ENCODE measurements around the gene MCHR2.
"Not testable (repeated sequence)": the region's sequence is repeated elsewhere in the genome, so short reads cannot be mapped to it uniquely, and the experiment has no call there.

The MCHR2 gene, protein sequence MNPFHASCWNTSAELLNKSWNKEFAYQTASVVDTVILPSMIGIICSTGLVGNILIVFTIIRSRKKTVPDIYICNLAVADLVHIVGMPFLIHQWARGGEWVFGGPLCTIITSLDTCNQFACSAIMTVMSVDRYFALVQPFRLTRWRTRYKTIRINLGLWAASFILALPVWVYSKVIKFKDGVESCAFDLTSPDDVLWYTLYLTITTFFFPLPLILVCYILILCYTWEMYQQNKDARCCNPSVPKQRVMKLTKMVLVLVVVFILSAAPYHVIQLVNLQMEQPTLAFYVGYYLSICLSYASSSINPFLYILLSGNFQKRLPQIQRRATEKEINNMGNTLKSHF

DNA sequence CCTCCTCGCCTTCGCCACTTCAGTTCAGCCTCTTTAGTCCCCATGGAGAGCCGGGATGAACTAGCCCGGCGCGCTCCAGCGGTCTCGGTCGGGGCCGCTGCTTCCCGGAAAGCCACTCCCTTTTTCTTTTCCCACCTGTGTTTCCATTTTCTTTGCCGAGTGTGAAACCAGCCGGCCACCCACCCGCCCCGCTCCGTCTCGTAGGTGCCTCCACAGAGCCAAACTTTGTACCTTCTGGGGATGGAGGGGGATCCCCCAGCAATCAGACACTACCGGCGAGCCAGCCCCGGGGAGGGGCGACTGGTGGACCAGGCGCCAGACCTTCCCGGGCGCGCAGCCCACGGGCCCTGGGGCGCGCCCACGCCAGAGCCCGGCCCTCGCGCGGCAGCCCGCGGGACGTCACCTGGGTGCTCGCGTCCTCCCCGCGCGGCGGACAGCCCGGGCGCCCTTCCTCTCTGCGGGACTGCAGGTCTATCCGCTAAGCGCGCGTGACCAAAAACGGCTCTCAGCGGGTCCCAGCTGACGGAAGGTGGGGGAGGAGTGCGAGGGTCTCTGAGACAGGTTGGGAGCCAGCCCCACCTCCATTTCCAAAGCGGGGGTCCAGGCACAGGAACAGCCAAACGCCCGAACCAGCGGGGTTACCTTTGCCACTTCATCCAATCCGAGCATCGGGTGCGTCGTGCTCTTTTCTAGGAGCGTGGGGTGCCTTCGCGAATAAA, at the start of gene MCHR2:
MCHR2 (minus strand) TSS at position 691 of the 719 bp plus-strand sequence. CDS start 38,076 bp downstream, outside the sequence.
- no peak for DNase-seq

DNA sequence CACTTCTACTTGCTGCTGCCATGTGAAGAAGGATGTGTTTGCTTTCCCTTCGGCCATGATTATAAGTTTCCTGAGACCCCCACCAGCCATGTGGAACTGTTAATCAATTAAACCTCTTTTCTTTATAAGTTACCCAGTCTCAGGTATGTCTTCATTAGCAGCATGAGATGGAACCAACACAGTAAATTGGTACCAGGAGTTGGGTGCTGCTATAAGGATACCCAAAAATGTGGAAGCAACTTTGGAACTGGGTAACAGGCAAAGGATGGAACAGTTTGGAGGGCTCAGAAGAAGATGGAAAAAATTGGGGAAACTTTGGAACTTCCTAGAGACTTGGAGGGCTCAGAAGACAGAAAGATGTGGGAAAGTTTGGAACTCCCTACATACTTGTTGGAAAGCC, 44.5 kb upstream of the MCHR2 start:
- DNase-seq = not testable (repeated sequence)

DNA sequence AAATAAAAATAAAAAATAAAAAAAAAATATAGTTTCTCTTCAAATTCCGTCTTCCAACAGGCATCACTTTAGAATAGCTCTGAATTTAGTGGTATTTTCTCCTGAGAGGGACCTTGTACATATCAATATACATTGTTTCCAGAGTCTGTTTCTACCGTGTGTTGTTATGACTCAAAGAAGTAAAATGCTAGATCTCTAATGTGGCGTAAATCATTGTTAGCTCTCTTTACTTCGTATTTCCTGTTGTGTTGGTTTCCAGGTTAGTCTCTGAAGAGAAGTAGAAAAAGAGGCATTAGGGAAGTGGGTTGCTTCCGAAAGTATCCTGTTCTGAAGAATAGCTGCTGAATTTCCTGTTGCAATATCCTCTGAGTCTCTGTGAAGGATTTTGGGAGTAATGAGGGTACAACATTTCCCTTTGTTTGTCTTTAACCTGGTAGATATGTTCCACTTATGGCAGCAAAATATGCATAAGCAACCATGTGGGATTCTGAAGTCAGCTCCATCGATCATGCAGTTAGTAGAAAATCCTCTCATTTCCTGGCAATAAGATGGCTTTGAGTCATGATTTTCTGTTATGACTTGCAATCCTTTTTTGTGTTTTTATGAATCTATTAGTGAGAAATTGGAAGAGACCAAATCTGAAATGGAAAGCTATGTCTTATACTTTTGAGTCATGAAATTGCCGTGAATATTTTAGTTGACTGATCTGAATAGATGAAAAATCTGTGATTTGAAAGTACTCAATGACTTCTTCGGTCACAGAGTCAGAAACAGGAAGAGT, 42.0 kb upstream of the MCHR2 start:
- no peak for DNase-seq

DNA sequence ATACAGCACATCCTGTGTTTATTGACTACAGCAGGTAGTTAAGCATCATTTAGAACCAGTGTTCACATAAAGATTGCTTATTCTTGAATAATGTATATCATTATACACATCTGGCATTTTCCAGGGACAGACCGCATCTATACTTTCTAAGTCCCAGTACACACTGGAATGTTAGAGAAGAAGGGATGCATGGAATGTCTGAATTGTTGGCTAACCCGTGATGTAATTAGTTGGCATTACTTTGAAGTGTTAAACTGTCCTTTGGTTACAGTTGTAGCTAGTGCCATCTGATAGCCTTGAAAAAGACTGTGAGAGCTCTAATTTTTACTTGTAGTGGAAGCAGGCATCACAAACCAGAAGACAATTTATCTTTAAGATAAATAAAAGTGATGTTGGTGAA, 29.8 kb upstream of the MCHR2 start:
- DNase-seq = no peak

DNA sequence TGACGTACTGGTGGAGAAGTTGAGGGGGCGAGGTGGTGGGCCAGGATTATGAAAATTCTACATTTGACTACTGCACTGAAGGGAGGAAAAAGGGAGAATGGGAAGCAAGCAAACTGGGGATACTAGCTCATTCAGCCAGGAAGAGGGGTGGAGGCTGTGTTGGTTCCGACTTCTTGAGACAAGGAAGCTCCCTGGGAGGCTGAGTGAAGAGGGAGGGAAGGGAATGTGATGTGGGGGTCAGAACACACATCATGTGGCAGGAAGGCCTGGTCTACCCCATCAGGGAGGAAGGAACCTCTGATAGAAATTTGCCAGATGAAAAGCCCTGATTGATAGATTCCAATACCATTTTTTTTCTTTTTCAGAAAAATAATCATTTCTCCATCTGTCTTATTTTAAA, 28.8 kb upstream of the MCHR2 start:
- no peak for DNase-seq

DNA sequence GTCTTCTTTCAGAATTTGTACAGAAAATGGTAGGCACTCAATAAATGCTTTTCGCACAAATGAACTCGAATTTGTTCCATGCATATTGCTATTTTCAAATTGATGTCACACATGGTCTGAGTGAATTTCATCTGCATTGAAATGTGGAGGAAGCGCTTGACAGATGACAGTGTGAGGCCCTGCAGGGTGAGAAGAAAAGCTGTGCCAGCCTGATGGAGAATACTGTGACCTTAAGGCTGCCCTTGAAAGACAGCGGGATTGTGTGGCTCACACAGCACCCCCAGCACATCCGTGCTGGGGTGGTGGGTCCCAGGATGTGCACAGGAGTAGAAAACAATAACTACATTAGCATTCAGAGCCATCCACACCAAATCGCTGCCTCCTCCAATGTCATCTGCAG, 14.8 kb upstream of the MCHR2 start:
- no peak for DNase-seq

DNA sequence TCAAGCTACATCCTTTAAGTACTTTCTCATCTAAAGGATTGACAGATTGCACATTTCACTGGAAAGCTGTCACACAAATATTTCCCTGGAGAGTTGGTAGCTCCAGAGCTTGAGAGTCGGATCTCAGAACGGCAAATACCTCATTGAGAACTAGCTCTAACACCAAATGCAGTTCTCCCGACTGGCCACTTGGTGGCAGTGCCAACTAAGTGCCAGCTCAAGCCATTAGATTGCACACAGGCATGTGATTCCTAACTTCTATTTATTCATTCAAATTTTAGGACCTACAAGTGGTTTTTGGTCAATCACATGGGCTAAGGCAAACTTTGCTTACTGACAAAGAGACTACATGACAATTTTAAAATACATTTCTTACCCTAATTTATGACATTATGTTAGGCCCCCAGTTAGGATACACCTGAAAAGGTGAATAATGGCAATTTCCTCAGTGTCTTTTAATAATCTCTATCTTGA, 7.9 kb upstream of the MCHR2 start:
- DNase-seq = peak; percentile 62 to 80

DNA sequence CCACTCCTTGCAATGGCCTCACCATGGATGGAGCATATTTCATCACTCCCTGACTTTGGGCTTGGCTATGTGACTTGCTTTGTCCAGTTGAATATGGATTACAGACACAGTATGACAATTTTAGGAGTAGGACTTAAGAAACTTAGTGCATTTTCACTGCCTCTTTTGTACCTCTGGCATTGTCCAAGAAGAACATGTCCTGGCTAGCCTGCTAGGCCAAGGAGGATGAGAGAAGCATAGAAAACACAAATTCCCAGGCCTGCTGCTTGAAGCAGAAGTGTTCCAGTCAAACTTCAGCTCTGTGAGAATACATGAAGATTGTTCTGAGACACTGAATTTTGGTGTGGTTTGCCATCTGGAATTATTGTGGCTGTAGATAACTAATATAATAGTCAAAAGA, 3.1 kb upstream of the MCHR2 start:
- no peak for DNase-seq

DNA sequence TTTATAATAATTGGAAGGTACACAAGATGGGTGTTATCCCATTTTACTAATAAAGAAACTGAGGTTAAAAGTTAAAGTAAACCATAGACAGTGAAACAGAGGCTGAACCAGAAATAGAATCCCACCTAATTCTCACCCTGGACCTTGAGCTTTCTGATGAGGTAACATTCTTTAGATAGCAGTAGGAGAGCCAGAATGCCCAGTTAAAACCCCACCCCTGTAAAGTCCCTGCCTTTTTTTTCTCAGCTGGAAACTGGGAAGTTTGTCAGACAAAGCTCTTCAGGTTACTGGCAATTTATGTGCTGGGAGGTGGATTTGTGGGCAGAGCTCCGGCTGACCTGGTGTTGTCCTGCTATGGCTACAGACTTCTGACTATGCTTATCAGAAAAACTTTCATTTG, 1.9 kb upstream of the MCHR2 start:
- no peak for DNase-seq

DNA sequence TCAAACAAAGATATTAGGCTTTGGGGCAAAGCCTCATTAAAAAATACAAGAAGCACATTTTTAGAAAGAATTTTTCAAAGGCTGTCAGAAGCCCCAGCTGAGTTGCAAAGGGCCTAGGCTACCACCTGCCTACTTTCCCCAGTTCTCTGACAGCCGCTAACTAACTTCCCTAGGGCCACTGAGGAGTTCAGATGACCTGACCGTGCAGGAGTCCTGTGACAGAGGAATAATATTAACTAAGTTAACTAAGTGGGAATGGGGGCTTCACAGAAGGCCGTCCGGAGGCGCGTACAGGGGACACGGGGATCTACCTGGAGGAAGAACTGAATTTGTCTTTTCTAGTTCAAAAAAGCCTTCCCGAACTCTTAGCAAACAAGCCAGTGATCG, 884 bp downstream of the MCHR2 start:
- DNase-seq = no peak

DNA sequence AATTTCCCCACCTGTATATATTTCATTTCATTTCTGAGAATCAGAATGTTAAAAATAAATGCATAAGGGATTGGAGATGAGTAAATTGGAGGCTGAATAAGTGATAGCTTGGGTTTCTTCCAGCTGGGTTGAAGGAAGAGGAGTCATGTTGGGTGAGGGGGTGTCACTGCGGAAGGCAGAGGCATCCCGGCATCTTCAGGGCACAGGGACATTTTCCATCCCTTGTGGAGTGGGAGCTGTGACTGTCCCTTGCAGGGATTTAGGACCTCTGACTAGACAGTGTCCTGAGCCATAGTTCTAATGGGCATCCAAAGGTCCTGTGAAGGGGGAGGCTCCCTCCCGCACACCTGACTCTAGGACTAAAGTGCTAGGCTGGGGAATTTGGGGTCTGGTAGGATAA, 2.1 kb downstream of the MCHR2 start:
- no peak for DNase-seq

DNA sequence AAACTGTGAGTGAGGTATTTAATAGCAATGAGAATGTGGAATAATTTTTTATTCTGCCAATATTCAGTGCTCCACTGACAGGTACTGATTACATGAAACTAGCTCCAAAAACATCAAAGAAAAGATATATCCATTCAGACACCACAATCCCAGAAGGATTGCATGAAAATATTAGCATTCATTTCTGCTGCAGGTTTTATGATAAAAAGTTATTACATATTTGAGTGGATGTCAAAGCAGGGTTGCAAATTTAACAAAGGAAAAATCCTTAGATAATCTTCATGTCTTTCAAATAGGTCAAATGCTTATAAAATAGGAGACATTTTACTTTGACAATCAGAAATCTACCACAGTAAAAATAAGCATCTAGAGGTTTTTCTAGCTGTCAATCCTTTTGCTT, 13.3 kb downstream of the MCHR2 start:
- no peak for DNase-seq

DNA sequence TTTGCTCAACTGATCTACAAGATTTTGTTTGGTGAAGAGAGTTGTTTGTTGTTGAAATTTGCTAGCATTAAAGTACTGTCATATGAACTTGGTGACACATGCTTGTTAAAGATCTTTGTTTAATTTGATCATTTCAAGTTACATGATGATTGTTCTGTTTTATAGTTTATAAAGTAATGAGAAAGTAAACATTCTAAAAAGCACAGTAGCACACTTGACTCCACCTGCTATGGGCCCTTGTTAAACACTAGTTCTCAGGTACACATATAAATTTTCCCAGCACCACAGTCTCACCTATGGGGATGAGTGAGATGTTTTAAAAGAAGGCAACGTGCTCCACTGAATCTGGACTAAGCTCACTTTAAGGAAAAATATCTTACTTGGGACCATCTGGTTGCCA, 14.1 kb downstream of the MCHR2 start:
- no peak for DNase-seq

DNA sequence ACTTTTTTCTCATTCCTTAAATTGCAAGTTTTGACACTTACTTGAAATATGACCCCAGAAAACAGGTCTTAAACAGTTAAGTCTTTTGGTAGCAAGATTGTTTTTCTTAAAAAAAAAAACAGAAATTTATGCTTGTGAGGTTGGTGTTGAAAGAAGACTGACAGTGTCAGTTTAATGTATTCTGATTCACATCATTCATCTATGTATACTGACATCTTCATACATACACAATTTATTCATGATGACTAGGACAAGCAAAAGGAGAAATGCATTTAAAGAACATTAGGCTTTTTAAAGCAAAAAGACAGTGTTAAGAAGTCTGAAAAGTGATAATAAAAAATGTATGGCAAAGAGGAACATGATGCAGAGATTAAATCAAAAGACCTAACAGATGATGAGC, 27.0 kb downstream of the MCHR2 start:
- no peak for DNase-seq

DNA sequence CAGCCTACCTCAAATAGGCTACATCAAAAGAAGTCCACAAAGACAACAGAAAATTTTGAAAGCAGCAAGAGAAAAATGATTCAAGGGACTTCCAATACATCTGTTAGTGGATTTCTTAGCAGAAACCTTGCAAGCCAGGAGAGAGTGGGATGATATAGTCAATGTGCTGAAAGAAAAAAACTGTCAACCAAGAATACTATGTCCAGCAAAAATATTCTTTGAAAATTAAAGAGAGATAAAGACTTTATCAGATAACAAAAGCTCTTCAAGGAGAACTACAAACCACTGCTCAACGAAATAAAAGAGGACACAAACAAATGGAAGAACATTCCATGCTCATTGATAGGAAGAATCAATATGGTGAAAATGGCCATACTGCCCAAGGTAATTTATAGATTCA, 34.0 kb downstream of the MCHR2 start:
- no peak for DNase-seq

DNA sequence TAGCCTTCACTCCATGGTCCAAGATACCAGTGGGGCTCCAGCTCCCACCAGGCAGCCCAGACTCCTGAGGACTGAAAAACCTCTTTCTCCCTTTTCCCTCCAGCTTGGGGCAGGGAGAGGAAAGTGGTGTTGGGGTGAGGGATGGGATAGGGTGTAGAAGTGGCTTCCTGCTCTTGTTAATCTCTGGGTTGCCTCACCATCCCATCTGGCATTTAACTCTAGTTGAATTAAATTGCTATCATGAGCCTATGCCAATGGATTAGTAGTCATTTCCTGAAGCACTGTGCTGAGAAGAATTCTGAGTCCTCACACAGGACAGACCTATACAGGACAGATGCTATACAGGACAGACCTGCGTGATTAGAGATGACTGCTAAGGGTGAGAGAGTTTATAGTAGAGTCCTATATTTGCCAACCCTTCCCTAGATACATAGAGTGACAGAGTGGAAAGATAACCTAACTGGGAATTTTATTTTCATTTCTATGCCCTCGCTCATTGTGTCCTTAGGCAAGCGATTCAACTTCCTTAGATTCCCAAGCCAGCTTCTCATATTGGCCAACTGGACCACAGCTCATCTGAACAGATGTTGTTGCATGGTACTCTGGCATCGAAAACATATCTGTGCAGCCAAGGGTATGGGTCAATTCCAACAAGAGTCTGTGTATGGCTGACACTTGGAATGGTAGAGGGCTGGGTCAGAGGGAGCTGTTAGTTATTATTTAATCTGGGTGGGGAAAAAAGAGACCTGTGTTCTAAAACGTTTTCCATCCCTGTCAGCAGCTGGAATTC, 42.8 kb downstream of the MCHR2 start:
- DNase-seq = no peak

DNA sequence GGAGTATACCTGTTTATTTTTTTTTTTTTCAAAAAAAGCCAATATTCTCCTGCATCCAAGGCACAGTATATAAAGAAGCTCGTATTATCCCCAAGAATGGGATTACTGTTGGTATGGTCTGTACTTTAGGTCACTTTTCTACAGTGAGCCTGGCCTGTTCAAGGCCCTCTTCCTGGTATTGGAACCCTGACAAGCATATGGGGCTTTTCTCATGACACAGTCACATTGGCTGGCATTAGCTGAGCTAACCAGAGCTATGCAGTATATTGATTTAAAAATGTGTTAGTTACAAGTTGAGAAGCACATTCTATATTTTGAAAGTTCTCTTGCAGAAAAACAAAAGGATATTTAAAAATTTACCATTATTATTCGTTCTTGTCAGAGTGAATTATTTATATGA, 48.0 kb downstream of the MCHR2 start:
- no peak for DNase-seq

DNA sequence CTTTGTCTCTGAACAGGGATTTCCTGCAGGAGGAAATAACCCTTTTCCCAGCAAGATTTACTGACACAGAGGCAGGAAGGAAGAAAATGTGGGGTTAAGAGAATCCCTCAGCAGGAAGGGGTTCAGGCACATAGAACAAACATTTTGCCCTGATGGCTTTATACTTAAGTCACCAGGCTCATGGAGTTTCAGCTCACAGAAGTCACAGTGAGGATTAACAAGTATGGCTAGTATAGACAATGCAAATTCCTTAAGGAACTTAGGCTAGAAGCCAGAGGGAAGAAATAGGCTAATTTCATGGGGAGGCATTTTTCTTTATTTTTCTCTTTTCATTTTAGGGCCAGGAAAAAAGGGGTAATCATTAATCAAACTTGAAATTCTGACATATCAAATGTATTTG, 50.2 kb downstream of the MCHR2 start:
- DNase-seq = no peak

DNA sequence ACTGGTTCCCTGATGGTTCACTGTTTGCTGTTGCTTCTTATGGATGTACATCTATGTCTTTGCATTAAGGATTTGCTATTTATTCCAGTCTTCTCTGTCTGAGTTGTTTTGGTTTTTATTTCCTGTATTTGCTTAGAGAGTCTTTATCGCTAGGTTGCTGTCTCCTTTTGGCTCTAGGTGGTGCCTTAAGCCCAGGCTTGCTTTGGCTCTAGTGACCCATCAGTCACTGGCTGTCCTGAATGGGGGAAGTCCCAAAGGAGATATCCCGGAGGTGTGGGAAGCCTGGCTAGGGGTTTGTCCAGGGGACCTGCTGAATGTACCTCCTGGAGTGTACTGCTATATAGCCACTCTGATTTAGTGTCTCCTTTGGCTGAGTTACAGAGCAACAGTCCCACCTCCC, 53.4 kb downstream of the MCHR2 start:
- no peak for DNase-seq

DNA sequence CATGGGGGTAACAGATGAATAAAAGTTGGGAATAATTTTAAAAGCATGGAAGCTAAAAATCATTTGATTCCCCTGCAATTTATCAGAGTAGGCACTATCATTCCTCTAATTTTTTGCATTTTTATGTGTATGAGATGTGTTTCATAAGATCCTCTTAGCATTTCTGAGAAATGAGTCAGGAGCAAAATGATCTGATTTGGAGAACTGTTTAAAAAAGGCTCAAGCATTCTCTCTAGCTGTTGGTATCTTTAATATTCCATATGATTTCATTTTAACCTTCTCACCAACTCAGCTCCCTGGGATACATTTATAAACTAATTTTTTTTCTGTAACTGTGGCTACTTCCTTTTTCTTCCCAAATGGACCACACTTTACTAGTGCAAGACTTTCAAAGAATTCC, 60.9 kb downstream of the MCHR2 start:
- DNase-seq = no peak

DNA sequence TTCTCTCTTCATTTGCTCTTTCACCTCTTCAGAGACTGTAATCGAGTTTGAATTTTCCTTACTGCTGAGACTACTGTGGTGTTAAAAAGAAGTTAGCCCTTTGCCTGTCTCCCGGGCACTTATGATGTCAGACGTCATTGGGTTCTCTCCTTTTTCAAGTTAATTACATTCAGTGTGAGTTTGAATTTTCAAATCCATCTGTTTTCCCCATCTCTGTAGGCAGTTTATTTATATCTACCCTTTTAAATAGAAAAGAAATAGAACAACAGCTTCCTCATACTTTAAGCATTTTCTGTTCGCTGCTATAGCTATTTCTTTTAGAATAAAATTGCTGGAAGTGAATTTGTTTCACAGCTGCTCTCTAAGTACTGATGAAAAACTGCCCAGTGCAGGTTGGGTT, 81.4 kb downstream of the MCHR2 start:
- no peak for DNase-seq

DNA sequence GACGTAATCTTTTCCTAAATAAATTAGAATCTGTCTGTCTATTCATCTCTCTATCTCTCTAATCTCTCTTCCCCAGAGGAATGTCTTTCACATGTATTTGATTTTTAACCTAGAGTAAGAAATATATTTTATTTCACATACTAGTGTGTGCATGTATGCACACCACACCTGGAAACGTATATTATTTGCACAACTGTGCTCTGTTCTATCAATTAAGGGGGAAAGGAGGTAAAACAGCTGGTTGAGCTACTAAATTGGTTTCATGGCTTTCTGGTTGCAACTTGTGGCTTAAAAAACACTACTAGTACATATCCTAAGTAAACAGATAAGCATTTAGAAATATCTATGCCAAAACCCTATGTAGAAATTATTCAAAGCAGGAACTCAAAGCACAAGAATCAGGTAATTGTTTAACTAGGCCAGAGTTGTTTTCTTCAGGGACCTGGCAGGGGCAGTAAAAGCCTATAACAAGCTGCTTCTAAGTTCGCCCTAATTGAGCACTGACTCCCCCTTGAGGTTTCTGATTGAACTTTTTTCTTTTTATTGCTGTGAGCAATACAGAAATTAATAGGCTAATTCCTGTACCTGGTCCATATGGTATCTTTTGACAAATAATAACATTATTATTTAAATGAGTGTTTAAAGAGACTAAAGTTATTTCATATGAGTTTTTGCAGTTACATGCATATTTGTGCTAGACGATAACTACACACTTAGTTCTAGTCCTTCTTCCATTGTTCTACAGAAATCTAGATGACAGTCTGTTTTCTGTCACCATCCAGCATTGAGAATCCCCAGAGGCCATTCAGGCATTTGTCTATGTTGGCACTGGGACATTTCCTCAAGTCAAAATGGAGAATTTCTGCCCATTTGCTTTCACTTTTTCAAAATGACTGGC, 88.6 kb downstream of the MCHR2 start:
- DNase-seq = peak; percentile 58 to 71
